Brain microvascular endothelial cell (primary cell): ENCODE results near the gene CBR3.
"Not testable (repeated sequence)": the region's sequence is repeated elsewhere in the genome, so short reads cannot be mapped to it uniquely, and the experiment has no call there.

Experiments
- DNase-seq: peaks from one replicate; pipeline ENCODE4 v3.0.0-alpha.2; 2020
- H3K27ac ChIP-seq: fragments of 250-450 bp; sonication (Bioruptor Pico); 2 replicates; pipeline ENCODE4 v1.5.1; 2020; ENCODE audit warnings: mild to moderate bottlenecking, moderate library complexity
- H3K27me3 ChIP-seq: fragments of 250-450 bp; sonication (Bioruptor Pico); replicated peaks from 2 replicates; pipeline ENCODE4 v1.5.1; 2020; ENCODE audit warnings: mild to moderate bottlenecking
- H3K36me3 ChIP-seq: fragments of 250-450 bp; sonication (Bioruptor Pico); replicated peaks from 2 replicates; pipeline ENCODE4 v1.5.1; 2020; ENCODE audit warnings: mild to moderate bottlenecking
- H3K4me3 ChIP-seq: 2 replicates; pipeline ENCODE4 v1.5.1; 2011; ENCODE audit warnings: low read depth, mild to moderate bottlenecking, control low read depth, low read length, moderate library complexity
- CTCF ChIP-seq: IDR thresholded peaks from 2 replicates; pipeline ENCODE4 v1.5.1; 2011; ENCODE audit warnings: low read depth, mild to moderate bottlenecking, moderate library complexity, low read length, control low read depth, inconsistent platforms; ENCODE audit errors: missing control alignments
- in situ Hi-C: cut with HindIII; loops from 2 replicates; pipeline ENCODE4 v1.10.0; 2017; ENCODE audit warnings: low sequenced_read_pairs, low pct_ligation_motif_present

Gene CBR3

GRCh38 chr21:36141513-36141925 is 6.6 kb downstream of the CBR3 start:
- Histone ChIP-seq H3K36me3 (no peaks in the 10 kb centered on the region), H3K27ac (no peak overlapping the region), H3K27me3 (no peaks in the 10 kb centered on the region), H3K4me3 (no peak overlapping the region)
- peak; percentile 72 for DNase-seq
- peak; percentile 87 for TF ChIP-seq CTCF
- in situ Hi-C loops, result no loop called here

- DNase-seq, H3K36me3 ChIP-seq, H3K27me3 ChIP-seq, in situ Hi-C loops, H3K4me3 ChIP-seq, H3K27ac ChIP-seq: not testable (repeated sequence)
Observed at GRCh38 chr21:36144233-36144632, 9.4 kb downstream of the CBR3 start.

- no peak overlapping the region for H3K27ac ChIP-seq
- in situ Hi-C loops, result no loop called here
- no peaks in the 10 kb centered on the region for H3K27me3 ChIP-seq
- H3K4me3 ChIP-seq, result no peak overlapping the region
- H3K36me3 ChIP-seq, result no peaks in the 10 kb centered on the region
- DNase-seq, result no peak
- no peak for TF ChIP-seq CTCF
Observed at GRCh38 chr21:36145259-36145658, 10.4 kb downstream of the CBR3 start.

- Histone ChIP-seq H3K36me3 (no peaks in the 10 kb centered on the region), H3K27ac (no peak overlapping the region), H3K27me3 (no peaks in the 10 kb centered on the region), H3K4me3 (no peak overlapping the region)
- in situ Hi-C loops, result no loop called here
- TF ChIP-seq CTCF, result no peak
- no peak for DNase-seq
Observed at GRCh38 chr21:36147911-36148310, 13.0 kb downstream of the CBR3 start.

- no peaks in the 10 kb centered on the region for H3K36me3 ChIP-seq
- in situ Hi-C loops, result no loop called here
Observed at GRCh38 chr21:36148886-36149285, 14.0 kb downstream of the CBR3 start.

More at GRCh38 chr21:36148886-36149285, 14.0 kb downstream of the CBR3 start:
- no peak for DNase-seq
- Histone ChIP-seq H3K4me3 (no peak overlapping the region), H3K27ac (no peak overlapping the region), H3K27me3 (no peaks in the 10 kb centered on the region)
- TF ChIP-seq CTCF, result no peak
